Measurements from ENCODE around the gene LAMA1.

- TF ChIP-seq, protein P1, sequence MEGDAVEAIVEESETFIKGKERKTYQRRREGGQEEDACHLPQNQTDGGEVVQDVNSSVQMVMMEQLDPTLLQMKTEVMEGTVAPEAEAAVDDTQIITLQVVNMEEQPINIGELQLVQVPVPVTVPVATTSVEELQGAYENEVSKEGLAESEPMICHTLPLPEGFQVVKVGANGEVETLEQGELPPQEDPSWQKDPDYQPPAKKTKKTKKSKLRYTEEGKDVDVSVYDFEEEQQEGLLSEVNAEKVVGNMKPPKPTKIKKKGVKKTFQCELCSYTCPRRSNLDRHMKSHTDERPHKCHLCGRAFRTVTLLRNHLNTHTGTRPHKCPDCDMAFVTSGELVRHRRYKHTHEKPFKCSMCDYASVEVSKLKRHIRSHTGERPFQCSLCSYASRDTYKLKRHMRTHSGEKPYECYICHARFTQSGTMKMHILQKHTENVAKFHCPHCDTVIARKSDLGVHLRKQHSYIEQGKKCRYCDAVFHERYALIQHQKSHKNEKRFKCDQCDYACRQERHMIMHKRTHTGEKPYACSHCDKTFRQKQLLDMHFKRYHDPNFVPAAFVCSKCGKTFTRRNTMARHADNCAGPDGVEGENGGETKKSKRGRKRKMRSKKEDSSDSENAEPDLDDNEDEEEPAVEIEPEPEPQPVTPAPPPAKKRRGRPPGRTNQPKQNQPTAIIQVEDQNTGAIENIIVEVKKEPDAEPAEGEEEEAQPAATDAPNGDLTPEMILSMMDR (conservative IDR thresholded peaks at IDR 0.05; ENCODE audit: low read depth, low read length): no peak
- TF ChIP-seq EZH2 (IDR thresholded peaks at IDR 0.05; ENCODE audit: borderline replicate concordance, low read depth, low read length, poor library complexity, severe bottlenecking): no peak
Measured at GRCh38 chr18:7035807-7036206, 81.8 kb downstream of the LAMA1 start.
